GM12801 (cell line): ENCODE data around the gene GABRR3.

Experiments used
- CTCF ChIP-seq: IDR thresholded peaks from one replicate; pipeline ENCODE4 v1.5.1; 2011; ENCODE audit warnings: control low read depth; ENCODE audit not compliant: insufficient read length; ENCODE audit errors: extremely low read depth

The GABRR3 gene

DNA sequence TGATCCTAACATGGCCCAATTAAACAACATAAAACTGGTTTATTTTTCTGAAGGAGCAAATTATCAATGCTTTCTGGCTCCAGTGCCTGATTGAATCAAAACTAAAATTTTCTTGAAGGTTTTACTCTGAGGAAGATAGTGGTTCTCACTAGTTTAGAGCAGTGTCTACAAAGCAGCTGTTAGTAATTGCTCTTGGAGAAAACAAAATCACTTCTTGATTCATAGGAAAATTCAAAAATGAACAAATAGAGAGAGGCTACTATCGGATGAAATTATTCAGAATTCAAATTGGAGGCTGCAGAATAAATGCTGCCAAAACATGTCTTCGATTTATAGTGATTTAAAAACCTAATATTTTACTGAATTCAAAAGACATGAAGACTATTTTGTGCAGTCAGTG is 47.8 kb downstream of the GABRR3 start:
- no peak for TF ChIP-seq CTCF

GRCh38 chr3:97983933-97984491 is 51.1 kb downstream of the GABRR3 start:
- TF ChIP-seq CTCF = no peak

GRCh38 chr3:97981886-97982285 is 53.2 kb downstream of the GABRR3 start:
- no peak for TF ChIP-seq CTCF

- no peak for TF ChIP-seq CTCF
Measured at GRCh38 chr3:97979610-97980009, 55.5 kb downstream of the GABRR3 start.

GRCh38 chr3:97975466-97975865 is 59.6 kb downstream of the GABRR3 start:
- no peak for TF ChIP-seq CTCF

- TF ChIP-seq CTCF = no peak
Measured at GRCh38 chr3:97974996-97975395, 60.1 kb downstream of the GABRR3 start.

DNA sequence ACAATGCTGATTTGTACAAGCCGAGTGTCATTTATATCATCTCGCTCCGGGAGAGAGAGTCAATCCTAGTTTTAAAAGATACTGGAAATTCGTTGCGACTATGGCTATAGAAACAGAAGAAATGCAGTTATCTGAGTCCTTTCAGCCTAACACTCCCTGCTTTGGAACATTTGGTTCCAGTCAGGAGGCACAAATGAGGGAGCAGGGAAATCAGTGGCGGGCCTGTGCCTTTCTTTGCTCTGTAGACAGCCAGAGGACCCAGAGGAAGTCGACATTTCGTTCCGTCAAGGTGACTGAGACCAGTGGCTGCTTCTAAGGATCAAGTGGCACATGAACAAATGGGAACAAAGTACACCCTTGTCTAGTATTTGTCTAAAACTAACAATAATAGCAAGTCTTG is 62.1 kb downstream of the GABRR3 start:
- no peak for TF ChIP-seq CTCF
